Measurements from ENCODE around the gene DNASE1.

DNA sequence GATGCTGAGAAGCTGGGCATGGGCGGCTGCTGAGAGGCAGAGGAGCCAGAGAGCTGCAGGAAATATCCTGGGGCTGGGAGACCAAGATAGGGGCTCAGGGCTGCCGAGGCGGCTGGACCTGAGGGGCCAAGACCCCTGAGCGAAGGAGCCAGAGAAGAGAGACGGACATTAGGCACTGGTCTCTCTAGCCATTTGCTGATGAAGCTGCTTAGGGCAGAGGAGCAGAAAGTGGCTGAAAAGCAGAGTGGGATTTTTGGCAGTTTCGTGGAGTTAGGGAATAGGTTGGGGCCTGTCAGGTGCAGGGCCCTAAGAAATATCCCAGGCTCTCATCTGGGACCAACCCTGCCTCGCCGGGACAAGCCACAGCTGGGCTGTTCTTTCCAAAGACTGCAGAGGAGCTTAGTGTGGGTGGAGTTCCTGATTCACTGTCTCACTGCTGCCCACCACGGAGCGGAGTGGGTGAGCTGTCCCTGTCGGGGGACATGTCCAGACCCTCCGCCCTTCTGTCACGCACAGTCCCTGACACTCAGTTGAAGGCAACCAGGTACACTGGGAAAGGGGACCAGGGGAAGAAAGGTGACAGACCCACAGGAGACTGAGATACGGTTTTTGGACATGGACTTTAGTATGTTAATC is 11.3 kb upstream of the DNASE1 start:
- no peak for TF ChIP-seq EP300 (IDR thresholded peaks at IDR 0.05; ENCODE audit: borderline replicate concordance)
- TF ChIP-seq, protein P1, sequence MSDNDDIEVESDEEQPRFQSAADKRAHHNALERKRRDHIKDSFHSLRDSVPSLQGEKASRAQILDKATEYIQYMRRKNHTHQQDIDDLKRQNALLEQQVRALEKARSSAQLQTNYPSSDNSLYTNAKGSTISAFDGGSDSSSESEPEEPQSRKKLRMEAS (IDR thresholded peaks at IDR 0.05), result no peak
- TF ChIP-seq YY1 (IDR thresholded peaks at IDR 0.05; ENCODE audit: low read depth), result no peak
- TF ChIP-seq RAD21 (IDR thresholded peaks at IDR 0.05; ENCODE audit: low read depth), result no peak
- TF ChIP-seq CEBPB (IDR thresholded peaks at IDR 0.05), result no peak
- TF ChIP-seq, protein P2, sequence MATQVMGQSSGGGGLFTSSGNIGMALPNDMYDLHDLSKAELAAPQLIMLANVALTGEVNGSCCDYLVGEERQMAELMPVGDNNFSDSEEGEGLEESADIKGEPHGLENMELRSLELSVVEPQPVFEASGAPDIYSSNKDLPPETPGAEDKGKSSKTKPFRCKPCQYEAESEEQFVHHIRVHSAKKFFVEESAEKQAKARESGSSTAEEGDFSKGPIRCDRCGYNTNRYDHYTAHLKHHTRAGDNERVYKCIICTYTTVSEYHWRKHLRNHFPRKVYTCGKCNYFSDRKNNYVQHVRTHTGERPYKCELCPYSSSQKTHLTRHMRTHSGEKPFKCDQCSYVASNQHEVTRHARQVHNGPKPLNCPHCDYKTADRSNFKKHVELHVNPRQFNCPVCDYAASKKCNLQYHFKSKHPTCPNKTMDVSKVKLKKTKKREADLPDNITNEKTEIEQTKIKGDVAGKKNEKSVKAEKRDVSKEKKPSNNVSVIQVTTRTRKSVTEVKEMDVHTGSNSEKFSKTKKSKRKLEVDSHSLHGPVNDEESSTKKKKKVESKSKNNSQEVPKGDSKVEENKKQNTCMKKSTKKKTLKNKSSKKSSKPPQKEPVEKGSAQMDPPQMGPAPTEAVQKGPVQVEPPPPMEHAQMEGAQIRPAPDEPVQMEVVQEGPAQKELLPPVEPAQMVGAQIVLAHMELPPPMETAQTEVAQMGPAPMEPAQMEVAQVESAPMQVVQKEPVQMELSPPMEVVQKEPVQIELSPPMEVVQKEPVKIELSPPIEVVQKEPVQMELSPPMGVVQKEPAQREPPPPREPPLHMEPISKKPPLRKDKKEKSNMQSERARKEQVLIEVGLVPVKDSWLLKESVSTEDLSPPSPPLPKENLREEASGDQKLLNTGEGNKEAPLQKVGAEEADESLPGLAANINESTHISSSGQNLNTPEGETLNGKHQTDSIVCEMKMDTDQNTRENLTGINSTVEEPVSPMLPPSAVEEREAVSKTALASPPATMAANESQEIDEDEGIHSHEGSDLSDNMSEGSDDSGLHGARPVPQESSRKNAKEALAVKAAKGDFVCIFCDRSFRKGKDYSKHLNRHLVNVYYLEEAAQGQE (IDR thresholded peaks at IDR 0.05; ENCODE audit: low read depth), result no peak
- no peak for TF ChIP-seq EGR1 (IDR thresholded peaks at IDR 0.05)
- no peak for TF ChIP-seq TAF1 (IDR thresholded peaks at IDR 0.05; ENCODE audit: low read depth)
- no peak for TF ChIP-seq NFIC (IDR thresholded peaks at IDR 0.05)
- no peak for TF ChIP-seq FOXM1 (IDR thresholded peaks at IDR 0.05; ENCODE audit: borderline replicate concordance, low read depth)
- TF ChIP-seq CREB1 (IDR thresholded peaks at IDR 0.05; ENCODE audit: low read depth), result no peak
- TF ChIP-seq TEAD4 (IDR thresholded peaks at IDR 0.05), result no peak
